Naive thymus-derived CD8-positive, alpha-beta T cell (primary cell): ENCODE data around the gene AGXT. TPM values are rescaled to one million over a fixed set of nuclear protein-coding genes. Genes with fewer than 3 reads are reported as not detected.
A peak's percentile ranks its signal among the peaks of the same experiment; 100 is the strongest.

Experiments
- ATAC-seq, 2 donors: fragments of 150-1000 bp; cut with Tn5 transposase in 1 of 2; sonication (Bioruptor Pico), chemical (Tn5 transposase) in 1 of 2; 1 replicate in 1 of 2; 2 replicates in 1 of 2; pipeline ENCODE4 v1.10.0; 2021; ENCODE audit warnings: mild to moderate bottlenecking in 2 of 2, moderate library complexity in 2 of 2
- POLR2A ChIA-PET: fragments of 350-600 bp; sonication (Branson Sonifier 250); formaldehyde crosslinking; loops from one replicate; lab custom pipeline; 2021; ENCODE audit warnings: antibody characterized with exemption; lab: Charles Lee
- DNase-seq, 10 donors: peaks; one replicate each; pipeline versions ENCODE4 v3.0.0 to v3.0.0-alpha.2; 2020 to 2022
- H3K27ac Mint-ChIP-seq, 10 donors: one replicate each; pipeline ENCODE4 v1.8.0; 2020 to 2022; ENCODE audit warnings: mild to moderate bottlenecking in 10 of 10, mixed read lengths in 10 of 10, moderate library complexity in 4 of 10, inconsistent platforms in 1 of 10
- H3K27me3 Mint-ChIP-seq, 5 donors: one replicate each; pipeline ENCODE4 v1.8.0; 2021 to 2022; ENCODE audit warnings: mixed read lengths in 5 of 5
- H3K36me3 Mint-ChIP-seq, 3 donors: one replicate each; pipeline ENCODE4 v1.8.0; 2020 to 2022; ENCODE audit warnings: mixed read lengths in 3 of 3, mild to moderate bottlenecking in 2 of 3, inconsistent platforms in 1 of 3
- H3K4me1 Mint-ChIP-seq, 4 donors: one replicate each; pipeline ENCODE4 v1.8.0; 2021 to 2022; ENCODE audit warnings: mixed read lengths in 4 of 4
- H3K4me3 Mint-ChIP-seq, 10 donors: one replicate each; pipeline ENCODE4 v1.8.0; 2020 to 2022; ENCODE audit warnings: mild to moderate bottlenecking in 10 of 10, mixed read lengths in 10 of 10, moderate library complexity in 6 of 10, inconsistent platforms in 1 of 10
- H3K9me3 Mint-ChIP-seq, 9 donors: one replicate each; pipeline ENCODE4 v1.8.0; 2020 to 2022; ENCODE audit warnings: mixed read lengths in 9 of 9, mild to moderate bottlenecking in 3 of 9, inconsistent platforms in 1 of 9, moderate library complexity in 1 of 9
- polyA plus RNA-seq, 3 donors: library from polyadenylated mRNA; unstranded; fragments of 300-500 nt; fragmentation: Illumina TruSeq; gene quantifications; one replicate each; pipeline ENCODE4 v1.2.3, GENCODE V29; 2021
- total RNA-seq, 8 experiments: library from RNA in 2 of 8; stranded (reverse) in 2 of 8; gene quantifications; one replicate each; pipeline ENCODE4 v1.2.3 and lab custom pipeline; 2021 to 2026

AGXT gene
- total and polyA plus RNA-seq, 5 experiments from 2014 or later: not detected

GRCh38 chr2:240858871-240859270, 9.8 kb upstream of the AGXT start:
- DNase-seq: no peak
- Mint-ChIP-seq H3K4me3 (no peak overlapping the region), H3K36me3 (peaks cover 0 to 13% (median 0%) of the 10 kb centered on the region in 3 donors), H3K9me3 (peaks cover 0 to 8% (median 5%) of the 10 kb centered on the region in 9 donors), H3K27ac (no peak overlapping the region), H3K27me3 (peaks cover 0 to 3% (median 0%) of the 10 kb centered on the region in 5 donors), H3K4me1 (no peaks in the 10 kb centered on the region)
- POLR2A ChIA-PET: no interaction called here
- ATAC-seq: no peak

GRCh38 chr2:240861547-240861946, 7.1 kb upstream of the AGXT start:
- Mint-ChIP-seq H3K27ac (no peak overlapping the region), H3K4me3 (no peak overlapping the region), H3K4me1 (no peaks in the 10 kb centered on the region), H3K9me3 (no peaks in the 10 kb centered on the region), H3K36me3 (no peaks in the 10 kb centered on the region), H3K27me3 (peaks cover 0 to 1% (median 0%) of the 10 kb centered on the region in 5 donors)
- POLR2A ChIA-PET: interaction anchor here (0.6 kb wide), 1 partner anchor 104 kb away, joined by 3 read pairs; no protein-coding TSS in a partner anchor
- ATAC-seq: no peak
- DNase-seq: no peak

GRCh38 chr2:240864475-240864874, 4.1 kb upstream of the AGXT start:
- H3K36me3 Mint-ChIP-seq: no peaks in the 10 kb centered on the region
- H3K9me3 Mint-ChIP-seq: no peaks in the 10 kb centered on the region
- H3K4me3 Mint-ChIP-seq: no peak overlapping the region
- H3K4me1 Mint-ChIP-seq: no peaks in the 10 kb centered on the region
- DNase-seq (no peak), ATAC-seq (no peak)
- POLR2A ChIA-PET: no interaction called here
- H3K27me3 Mint-ChIP-seq: peaks cover 0 to 13% (median 3%) of the 10 kb centered on the region in 5 donors
- H3K27ac Mint-ChIP-seq: peak overlapping the region in 1 of 10 donors; percentile 13

- no peak for ATAC-seq
- Mint-ChIP-seq H3K4me3 (no peak overlapping the region), H3K27me3 (peaks cover 0 to 13% (median 3%) of the 10 kb centered on the region in 5 donors), H3K9me3 (no peaks in the 10 kb centered on the region), H3K36me3 (no peaks in the 10 kb centered on the region), H3K4me1 (no peaks in the 10 kb centered on the region), H3K27ac (no peak overlapping the region)
- POLR2A ChIA-PET: no interaction called here
- no peak for DNase-seq
Measured at GRCh38 chr2:240865391-240865790, 3.2 kb upstream of the AGXT start.

- no peak for ATAC-seq
- no peaks in the 10 kb centered on the region for H3K9me3 Mint-ChIP-seq
- POLR2A ChIA-PET: no interaction called here
Measured at GRCh38 chr2:240869109-240869955, 708 bp downstream of the AGXT start.

GRCh38 chr2:240869956-240870875, 1.6 kb downstream of the AGXT start:
- Mint-ChIP-seq H3K4me1 (no peaks in the 10 kb centered on the region), H3K9me3 (no peaks in the 10 kb centered on the region), H3K27ac (no peak overlapping the region), H3K27me3 (peaks cover 0 to 13% (median 3%) of the 10 kb centered on the region in 5 donors), H3K4me3 (no peak overlapping the region), H3K36me3 (no peaks in the 10 kb centered on the region)
- POLR2A ChIA-PET: no interaction called here
- DNase-seq (no peak), ATAC-seq (no peak)

More at GRCh38 chr2:240869109-240869955, 708 bp downstream of the AGXT start:
- Mint-ChIP-seq H3K27ac (no peak overlapping the region), H3K36me3 (no peaks in the 10 kb centered on the region), H3K4me1 (no peaks in the 10 kb centered on the region), H3K27me3 (peaks cover 0 to 13% (median 3%) of the 10 kb centered on the region in 5 donors), H3K4me3 (no peak overlapping the region)
- peak in 1 of 10 donors; percentile 60 for DNase-seq

- POLR2A ChIA-PET: no interaction called here
- no peak overlapping the region for H3K4me3 Mint-ChIP-seq
- ATAC-seq (no peak), DNase-seq (peak in 1 of 10 donors; percentile 51)
- H3K4me1 Mint-ChIP-seq: no peaks in the 10 kb centered on the region
- H3K9me3 Mint-ChIP-seq: no peaks in the 10 kb centered on the region
- peak overlapping the region in 1 of 10 donors; percentile 24 for H3K27ac Mint-ChIP-seq
- H3K36me3 Mint-ChIP-seq: no peaks in the 10 kb centered on the region
- H3K27me3 Mint-ChIP-seq: peaks cover 0 to 12% (median 3%) of the 10 kb centered on the region in 5 donors
Measured at GRCh38 chr2:240871071-240871958, 2.7 kb downstream of the AGXT start.

- no peaks in the 10 kb centered on the region for H3K4me1 Mint-ChIP-seq
Measured at GRCh38 chr2:240872317-240873097, 3.9 kb downstream of the AGXT start.

GRCh38 chr2:240873098-240873788, 4.6 kb downstream of the AGXT start:
- H3K4me3 Mint-ChIP-seq: no peak overlapping the region
- no peaks in the 10 kb centered on the region for H3K4me1 Mint-ChIP-seq
- ATAC-seq (no peak), DNase-seq (peak in 1 of 10 donors; percentile 35)
- no peaks in the 10 kb centered on the region for H3K9me3 Mint-ChIP-seq
- H3K27ac Mint-ChIP-seq: no peak overlapping the region
- H3K36me3 Mint-ChIP-seq: no peaks in the 10 kb centered on the region
- POLR2A ChIA-PET: no interaction called here
- H3K27me3 Mint-ChIP-seq: peaks cover 0 to 3% (median 0%) of the 10 kb centered on the region in 5 donors

More at GRCh38 chr2:240872317-240873097, 3.9 kb downstream of the AGXT start:
- Mint-ChIP-seq H3K36me3 (no peaks in the 10 kb centered on the region), H3K27me3 (peaks cover 0 to 10% (median 3%) of the 10 kb centered on the region in 5 donors), H3K9me3 (no peaks in the 10 kb centered on the region), H3K4me3 (no peak overlapping the region), H3K27ac (no peak overlapping the region)
- DNase-seq (peak in 1 of 10 donors; percentile 43), ATAC-seq (no peak)
- POLR2A ChIA-PET: no interaction called here

- Mint-ChIP-seq H3K4me3 (no peak overlapping the region), H3K27ac (no peak overlapping the region), H3K36me3 (no peaks in the 10 kb centered on the region), H3K4me1 (no peaks in the 10 kb centered on the region), H3K27me3 (peaks cover 0 to under 1% (median 0%) of the 10 kb centered on the region in 5 donors), H3K9me3 (no peaks in the 10 kb centered on the region)
- POLR2A ChIA-PET: no interaction called here
- peak in 1 of 10 donors; percentile 56 for DNase-seq
- ATAC-seq: no peak
Measured at GRCh38 chr2:240873805-240874714, 5.4 kb downstream of the AGXT start.
